PC-9 (cell line): Measurements from ENCODE around the gene ARHGEF37.

Source experiments
- EZH2 ChIP-seq: fragments of 200-600 bp; sonication (generic); IDR thresholded peaks from 2 replicates; pipeline ENCODE4 v1.8.0; 2017; ENCODE audit warnings: antibody characterized with exemption, low read depth
- TF ChIP-seq, protein P1 (sequence below): fragments of 200-600 bp; sonication (generic); conservative IDR thresholded peaks from 2 replicates; pipeline ENCODE4 v1.6.1; 2017; ENCODE audit warnings: mixed run types, antibody characterized with exemption, mild to moderate bottlenecking, moderate library complexity

DNA sequence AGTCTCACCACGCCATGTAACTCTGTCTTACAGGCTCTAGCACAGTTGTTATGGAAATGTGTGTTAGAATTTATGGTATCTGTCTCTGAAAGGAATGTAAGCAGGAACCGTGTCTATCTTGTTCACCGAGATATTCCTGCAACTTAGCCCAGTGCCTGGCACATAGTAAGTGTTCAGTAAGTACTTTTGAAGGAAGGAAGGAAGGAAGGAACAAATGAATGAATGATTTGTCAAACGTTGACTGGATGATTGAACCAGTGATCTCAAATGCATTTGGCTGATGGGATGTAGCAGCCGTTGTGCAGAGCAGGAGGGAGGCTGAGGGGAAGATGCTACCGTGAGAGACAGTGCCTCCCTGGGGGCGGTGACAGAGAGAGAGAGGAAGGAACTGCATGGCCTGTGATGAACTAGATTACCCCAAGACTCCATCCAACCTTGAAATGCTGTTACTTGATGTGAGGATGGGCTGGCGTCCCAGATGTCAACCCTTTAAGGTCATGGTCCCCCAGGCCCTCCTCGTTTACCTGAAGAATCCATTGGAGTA is 101.3 kb downstream of the ARHGEF37 start:
- TF ChIP-seq, protein P1, sequence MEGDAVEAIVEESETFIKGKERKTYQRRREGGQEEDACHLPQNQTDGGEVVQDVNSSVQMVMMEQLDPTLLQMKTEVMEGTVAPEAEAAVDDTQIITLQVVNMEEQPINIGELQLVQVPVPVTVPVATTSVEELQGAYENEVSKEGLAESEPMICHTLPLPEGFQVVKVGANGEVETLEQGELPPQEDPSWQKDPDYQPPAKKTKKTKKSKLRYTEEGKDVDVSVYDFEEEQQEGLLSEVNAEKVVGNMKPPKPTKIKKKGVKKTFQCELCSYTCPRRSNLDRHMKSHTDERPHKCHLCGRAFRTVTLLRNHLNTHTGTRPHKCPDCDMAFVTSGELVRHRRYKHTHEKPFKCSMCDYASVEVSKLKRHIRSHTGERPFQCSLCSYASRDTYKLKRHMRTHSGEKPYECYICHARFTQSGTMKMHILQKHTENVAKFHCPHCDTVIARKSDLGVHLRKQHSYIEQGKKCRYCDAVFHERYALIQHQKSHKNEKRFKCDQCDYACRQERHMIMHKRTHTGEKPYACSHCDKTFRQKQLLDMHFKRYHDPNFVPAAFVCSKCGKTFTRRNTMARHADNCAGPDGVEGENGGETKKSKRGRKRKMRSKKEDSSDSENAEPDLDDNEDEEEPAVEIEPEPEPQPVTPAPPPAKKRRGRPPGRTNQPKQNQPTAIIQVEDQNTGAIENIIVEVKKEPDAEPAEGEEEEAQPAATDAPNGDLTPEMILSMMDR: no peak
- no peak for TF ChIP-seq EZH2
